Esophagus squamous epithelium (tissue), 4 donors: ENCODE measurements around the gene ATP2A2.
"Not testable (repeated sequence)": the region's sequence is repeated elsewhere in the genome, so short reads cannot be mapped to it uniquely, and the experiment has no call there.

Source experiments
- POLR2A ChIP-seq, 4 donors: fragments of 450-650 bp; IDR thresholded peaks; one replicate each; pipeline ENCODE4 v1.6.1; 2017; ENCODE audit warnings: antibody characterized with exemption in 4 of 4, mild to moderate bottlenecking in 4 of 4, moderate library complexity in 3 of 4
- TF ChIP-seq, protein P1 (sequence below), 6 experiments: fragments of 450-650 bp in 4 of 6; fragments of 200-600 bp in 2 of 6; sonication (generic) in 2 of 6; IDR thresholded peaks; one replicate each; pipeline ENCODE4 v1.5.1; 2016 to 2019; ENCODE audit warnings: antibody characterized with exemption in 6 of 6, mild to moderate bottlenecking in 4 of 6, moderate library complexity in 4 of 6

DNA sequence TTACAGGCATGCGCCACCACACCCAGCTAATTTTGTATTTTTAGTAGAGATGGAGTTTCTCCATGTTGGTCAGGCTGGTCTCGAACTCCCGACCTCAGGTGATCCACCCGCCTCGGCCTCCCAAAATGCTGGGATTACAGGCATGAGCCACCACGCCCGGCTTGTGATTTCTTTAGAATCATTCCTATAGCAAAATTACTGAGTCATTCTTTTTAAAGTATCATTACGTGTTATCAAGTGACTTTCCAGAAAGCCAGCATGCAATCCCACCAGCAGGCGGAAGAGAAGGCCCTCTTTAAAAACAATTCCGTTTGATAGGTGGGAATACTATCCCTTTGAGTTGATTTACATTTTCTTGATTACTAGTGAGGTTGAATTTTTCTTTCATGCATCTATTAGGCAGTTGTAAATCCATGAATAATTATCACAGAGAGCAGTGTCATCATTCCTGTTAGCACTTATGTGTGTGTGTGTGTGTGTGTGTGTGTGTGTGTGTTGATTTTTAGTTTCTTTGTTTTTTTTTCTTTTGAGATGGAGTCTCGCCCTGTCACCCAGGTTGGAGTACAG lies 25.1 kb upstream of the ATP2A2 start:
- TF ChIP-seq, protein P1, sequence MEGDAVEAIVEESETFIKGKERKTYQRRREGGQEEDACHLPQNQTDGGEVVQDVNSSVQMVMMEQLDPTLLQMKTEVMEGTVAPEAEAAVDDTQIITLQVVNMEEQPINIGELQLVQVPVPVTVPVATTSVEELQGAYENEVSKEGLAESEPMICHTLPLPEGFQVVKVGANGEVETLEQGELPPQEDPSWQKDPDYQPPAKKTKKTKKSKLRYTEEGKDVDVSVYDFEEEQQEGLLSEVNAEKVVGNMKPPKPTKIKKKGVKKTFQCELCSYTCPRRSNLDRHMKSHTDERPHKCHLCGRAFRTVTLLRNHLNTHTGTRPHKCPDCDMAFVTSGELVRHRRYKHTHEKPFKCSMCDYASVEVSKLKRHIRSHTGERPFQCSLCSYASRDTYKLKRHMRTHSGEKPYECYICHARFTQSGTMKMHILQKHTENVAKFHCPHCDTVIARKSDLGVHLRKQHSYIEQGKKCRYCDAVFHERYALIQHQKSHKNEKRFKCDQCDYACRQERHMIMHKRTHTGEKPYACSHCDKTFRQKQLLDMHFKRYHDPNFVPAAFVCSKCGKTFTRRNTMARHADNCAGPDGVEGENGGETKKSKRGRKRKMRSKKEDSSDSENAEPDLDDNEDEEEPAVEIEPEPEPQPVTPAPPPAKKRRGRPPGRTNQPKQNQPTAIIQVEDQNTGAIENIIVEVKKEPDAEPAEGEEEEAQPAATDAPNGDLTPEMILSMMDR (IDR thresholded peaks at IDR 0.05) = not testable (repeated sequence)
- not testable (repeated sequence) for TF ChIP-seq POLR2A (IDR thresholded peaks at IDR 0.05)
